Measurements from ENCODE around the gene GRIFIN.

GRCh38 chr7:2510909-2511768 is 34.9 kb upstream of the GRIFIN start:
- TF ChIP-seq CTCF (IDR thresholded peaks at IDR 0.05; ENCODE audit: low read length) = no peak
- no peak for TF ChIP-seq EZH2phosphoT487 (IDR thresholded peaks at IDR 0.05; ENCODE audit: low read length)
- no peak for TF ChIP-seq EZH2 (optimal IDR thresholded peaks at IDR 0.05; ENCODE audit: low read depth, low read length)
